HepG2 (cell line): ENCODE measurements around the gene TPM1. TPM values are rescaled to one million over a fixed set of nuclear protein-coding genes. Genes with fewer than 3 reads are reported as not detected.

Experiments
- ATAC-seq: fragments of 200-7000 bp; cut with Tn5 transposase; 3 replicates; pipeline ENCODE4 v1.9.1; 2020; ENCODE audit warnings: mild to moderate bottlenecking, moderate library complexity
- BruUV-seq: library from RNA; stranded (reverse); fragments of 400-500 nt; replicated peaks from 2 replicates; lab custom pipeline; 2021; lab: Mats Ljungman, UMichigan
- CTCF ChIA-PET: fragments of 300-600 bp; formaldehyde crosslinking; extraction: SDS; loops from one replicate; lab custom pipeline; 2021; ENCODE audit warnings: low total read pairs, inconsistent platforms, low intra/inter-chr PET ratio; lab: Yijun Ruan, JAX
- POLR2A ChIA-PET: fragments of 350-600 bp; sonication (Branson Sonifier 250); formaldehyde crosslinking; loops from one replicate; lab custom pipeline; 2020; ENCODE audit warnings: antibody characterized with exemption, inconsistent platforms; lab: Yijun Ruan, JAX
- DNase-seq: peaks from one replicate; pipeline ENCODE4 v3.0.0-alpha.2; 2015; ENCODE audit warnings: low spot score
- FAIRE-seq: peaks from 3 replicates; lab custom pipeline; 2011; peaks lifted over from hg19 to GRCh38; lab: Jason Lieb, UNC
- H2AFZ ChIP-seq: one replicate; pipeline ENCODE4 v1.6.1; 2011; ENCODE audit warnings: low read length, inconsistent platforms
- H3K27ac ChIP-seq: fragments of 300-600 bp; 3 replicates; pipeline ENCODE4 v1.8.0; 2011; ENCODE audit warnings: mixed run types, mild to moderate bottlenecking, mixed read lengths, low read length, inconsistent platforms; ENCODE audit not compliant: insufficient read depth; ENCODE audit errors: extremely low read length
- H3K27me3 ChIP-seq, 2 experiments: fragments of 200-600 bp in 1 of 2; 2 replicates in 1 of 2; 3 replicates in 1 of 2; pipeline versions ENCODE4 v1.6.0 to v1.8.0; 2011; ENCODE audit warnings: low read length in 2 of 2, mild to moderate bottlenecking in 2 of 2, moderate library complexity in 2 of 2, inconsistent platforms in 1 of 2; ENCODE audit not compliant: insufficient read depth in 2 of 2, control insufficient read depth in 1 of 2
- H3K36me3 ChIP-seq, 2 experiments: fragments of 200-600 bp in 1 of 2; replicated peaks in 1 of 2; 2 replicates in 1 of 2; 3 replicates in 1 of 2; pipeline versions ENCODE4 v1.5.1 to v1.8.0; 2011; ENCODE audit warnings: low read length in 2 of 2, inconsistent platforms in 1 of 2; ENCODE audit not compliant: insufficient read depth in 2 of 2, control insufficient read depth in 1 of 2
- H3K4me1 ChIP-seq: 2 replicates; pipeline ENCODE4 v1.5.1; 2012; ENCODE audit warnings: low read length, inconsistent platforms; ENCODE audit not compliant: insufficient read depth
- H3K4me2 ChIP-seq: 2 replicates; pipeline ENCODE4 v1.6.0; 2011; ENCODE audit warnings: low read depth, low read length, inconsistent platforms
- H3K4me3 ChIP-seq, 3 experiments: fragments of 200-600 bp in 1 of 3; sonication (generic), shearing (Covaris generic) in 1 of 3; replicated peaks in 1 of 3; 2 replicates each; pipeline ENCODE4 v1.5.1; 2011 to 2016; ENCODE audit warnings: low read length in 3 of 3, inconsistent platforms in 2 of 3, low read depth in 2 of 3, mild to moderate bottlenecking in 2 of 3, control low read depth in 1 of 3, mixed read lengths in 1 of 3; ENCODE audit not compliant: insufficient read depth in 1 of 3
- H3K79me2 ChIP-seq: one replicate; pipeline ENCODE4 v1.6.1; 2011; ENCODE audit warnings: low read length, inconsistent platforms; ENCODE audit not compliant: insufficient read depth
- H3K9ac ChIP-seq: 2 replicates; pipeline ENCODE4 v1.6.0; 2011; ENCODE audit warnings: mild to moderate bottlenecking, low read depth, low read length, inconsistent platforms; ENCODE audit not compliant: insufficient read depth
- H3K9me3 ChIP-seq: 2 replicates; pipeline ENCODE4 v1.5.1; 2012; ENCODE audit warnings: mild to moderate bottlenecking, low read length
- H4K20me1 ChIP-seq: 2 replicates; pipeline ENCODE4 v1.6.0; 2011; ENCODE audit warnings: inconsistent platforms, mild to moderate bottlenecking, low read length, moderate library complexity; ENCODE audit not compliant: insufficient read depth
- MAFK ChIP-seq, 2 experiments: IDR thresholded peaks in 1 of 2; conservative IDR thresholded peaks in 1 of 2; 2 replicates each; pipeline ENCODE4 v1.6.1; 2011; ENCODE audit warnings: improper control_type of control experiment in 2 of 2, low read length in 2 of 2
- MXI1 ChIP-seq: IDR thresholded peaks from 3 replicates; pipeline ENCODE4 v1.6.1; 2012; ENCODE audit warnings: low read depth, low read length, inconsistent platforms, borderline replicate concordance
- NFKB2 ChIP-seq: sonication (generic); formaldehyde crosslinking; IDR thresholded peaks from 2 replicates; pipeline ENCODE4 v1.4.0; 2020; ENCODE audit warnings: missing genetic modification reagents, borderline replicate concordance
- ZNF547 ChIP-seq: sonication (generic); formaldehyde crosslinking; IDR thresholded peaks from 2 replicates; pipeline ENCODE4 v1.5.1; 2020; ENCODE audit warnings: mild to moderate bottlenecking, missing genetic modification reagents
- WGBS: methylation state at CpG from one replicate; pipeline ENCODE4 v1.1.6; 2017; ENCODE audit warnings: low lambda C conversion rate; 5-methylcytosine and 5-hydroxymethylcytosine counted together
- in situ Hi-C: cut with HindIII; loops from 2 replicates; pipeline ENCODE4 v1.10.0; 2017; ENCODE audit warnings: low pct_unique_long_range_greater_than_20kb; ENCODE audit not compliant: extremely low pct_ligation_motif_present
- intact Hi-C: fragments of 100-400 bp; cut with micrococcal nuclease; formaldehyde crosslinking; loops from one replicate; pipeline ENCODE4 v1.10.0; 2022; ENCODE audit not compliant: unreplicated experiment
- polyA plus RNA-seq, 8 experiments: library from polyadenylated mRNA; depleted of rRNA in 3 of 8; stranded (reverse) in 7 of 8; unstranded in 1 of 8; fragments of >200 nt; fragmentation: Illumina TruSeq in 4 of 8; extraction: Trizol in 4 of 8; gene quantifications; 2 replicates each; pipeline versions ENCODE4 v1.2.1 to v1.2.3, GENCODE V29; 2011 to 2016; ENCODE audit warnings: low read depth in 4 of 8, missing spikeins in 1 of 8, mixed read lengths in 1 of 8; ENCODE audit not compliant: insufficient read depth in 1 of 8
- total RNA-seq, 5 experiments: library from RNA; depleted of rRNA; stranded (reverse); fragments of >200 nt; fragmentation: Illumina TruSeq; extraction: Trizol; gene quantifications; 2 replicates each; pipeline ENCODE4 v1.2.3, GENCODE V29; 2016; ENCODE audit warnings: low read depth in 1 of 5
- TF ChIP-seq, protein P1 (sequence below): sonication (generic); formaldehyde crosslinking; IDR thresholded peaks from 2 replicates; pipeline ENCODE4 v1.5.1; 2020; ENCODE audit warnings: mild to moderate bottlenecking, missing genetic modification reagents

Gene TPM1
- total and polyA plus RNA-seq, 2 of the 13 experiments (the other 11 are each of a cell fraction or from before 2014, with no cell fraction given) = 98.9 to 109 TPM

DNA sequence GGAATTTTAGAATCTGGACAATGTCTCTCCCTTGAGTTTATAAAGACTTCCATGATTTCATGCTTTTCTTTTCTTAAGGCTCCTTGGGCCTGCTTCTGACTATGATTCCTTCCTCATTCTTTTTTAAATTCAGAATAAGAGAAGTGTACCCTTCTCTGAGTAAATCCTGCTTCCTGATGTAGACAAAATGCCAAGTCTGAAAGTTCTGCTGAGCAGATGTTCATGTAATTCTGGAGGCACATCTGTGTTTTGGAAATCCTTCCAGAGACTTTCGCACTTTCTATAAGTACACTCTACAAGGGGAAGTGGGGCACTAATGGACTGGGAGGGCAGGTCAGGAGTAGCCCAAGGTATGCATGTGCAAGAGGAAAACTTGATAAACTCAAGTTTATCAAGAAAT, 24.8 kb downstream of the TPM1 start:
- no peak overlapping the region for H3K27ac ChIP-seq
- no peak overlapping the region for H3K4me3 ChIP-seq
- DNase-seq (no peak), FAIRE-seq (no peak), ATAC-seq (no peak)
- intact Hi-C loops (no loop called here), in situ Hi-C loops (no loop called here)
- ChIA-PET POLR2A (no interaction called here), CTCF (no interaction called here)
- H3K27me3 ChIP-seq = no peaks in the 10 kb centered on the region
- H3K4me1 ChIP-seq = no peaks in the 10 kb centered on the region
- no peak overlapping the region for H3K9ac ChIP-seq
- 95% methylated on average over 1 of the region's 1 CpG for WGBS
- no TSS peak for BruUV-seq
- no peaks in the 10 kb centered on the region for H3K9me3 ChIP-seq
- H3K36me3 ChIP-seq = peaks cover 17 to 64% of the 10 kb centered on the region in 2 experiments
- no peaks in the 10 kb centered on the region for H3K79me2 ChIP-seq
- no peak overlapping the region for H2AFZ ChIP-seq
- TF ChIP-seq MXI1 = no peak
- TF ChIP-seq MAFK (conservative IDR thresholded peaks at IDR 0.05 in 1 of 2, IDR thresholded peaks at IDR 0.05 in 1 of 2; ENCODE audit: low read length in 2 of 2) = no peak
- TF ChIP-seq, protein P1, sequence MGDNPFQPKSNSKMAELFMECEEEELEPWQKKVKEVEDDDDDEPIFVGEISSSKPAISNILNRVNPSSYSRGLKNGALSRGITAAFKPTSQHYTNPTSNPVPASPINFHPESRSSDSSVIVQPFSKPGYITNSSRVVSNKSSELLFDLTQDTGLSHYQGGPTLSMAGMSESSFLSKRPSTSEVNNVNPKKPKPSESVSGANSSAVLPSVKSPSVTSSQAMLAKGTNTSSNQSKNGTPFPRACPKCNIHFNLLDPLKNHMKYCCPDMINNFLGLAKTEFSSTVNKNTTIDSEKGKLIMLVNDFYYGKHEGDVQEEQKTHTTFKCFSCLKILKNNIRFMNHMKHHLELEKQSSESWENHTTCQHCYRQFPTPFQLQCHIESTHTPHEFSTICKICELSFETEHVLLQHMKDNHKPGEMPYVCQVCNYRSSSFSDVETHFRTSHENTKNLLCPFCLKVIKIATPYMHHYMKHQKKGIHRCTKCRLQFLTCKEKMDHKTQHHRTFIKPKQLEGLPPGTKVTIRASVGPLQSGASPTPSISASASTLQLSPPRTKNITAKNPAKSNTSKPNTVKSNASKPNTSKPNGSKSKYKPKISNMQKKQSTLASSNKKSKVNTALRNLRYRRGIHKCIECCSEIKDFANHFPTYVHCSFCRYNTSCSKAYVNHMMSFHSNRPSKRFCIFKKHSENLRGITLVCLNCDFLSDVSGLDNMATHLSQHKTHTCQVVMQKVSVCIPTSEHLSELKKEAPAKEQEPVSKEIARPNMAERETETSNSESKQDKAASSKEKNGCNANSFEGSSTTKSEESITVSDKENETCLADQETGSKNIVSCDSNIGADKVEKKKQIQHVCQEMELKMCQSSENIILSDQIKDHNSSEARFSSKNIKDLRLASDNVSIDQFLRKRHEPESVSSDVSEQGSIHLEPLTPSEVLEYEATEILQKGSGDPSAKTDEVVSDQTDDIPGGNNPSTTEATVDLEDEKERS = no peak
- no peak for TF ChIP-seq NFKB2 (CRISPR knock-in tag)
- no peak for TF ChIP-seq ZNF547
- no peak overlapping the region for H3K4me2 ChIP-seq
- H4K20me1 ChIP-seq = no peaks in the 10 kb centered on the region
